Adrenal gland (tissue), 19 donors: ENCODE measurements around the gene ZNF248. TPM values are rescaled to one million over a fixed set of nuclear protein-coding genes. Genes with fewer than 3 reads are reported as not detected.
A peak's percentile ranks its signal among the peaks of the same experiment; 100 is the strongest.

Source experiments
- DNase-seq, 7 donors: peaks; one replicate each; pipeline ENCODE4 v3.0.0-alpha.2; 2019 to 2020
- H3K27ac ChIP-seq, 5 donors: fragments of 200-600 bp; sonication (generic) in 4 of 5; 1 replicate in 3 of 5; 2 replicates in 2 of 5; pipeline versions ENCODE4 v1.5.1 to v1.8.0; 2016 to 2020; ENCODE audit warnings: mild to moderate bottlenecking in 1 of 5
- H3K27me3 ChIP-seq: fragments of 200-600 bp; 2 replicates; pipeline ENCODE4 v1.8.0; 2021
- H3K36me3 ChIP-seq, 2 donors: fragments of 200-600 bp; replicated peaks in 1 of 2; 1 replicate in 1 of 2; 2 replicates in 1 of 2; pipeline versions ENCODE4 v1.5.1 to v1.8.0; 2018 to 2022
- H3K4me1 ChIP-seq, 2 donors: fragments of 200-600 bp; replicated peaks in 1 of 2; 1 replicate in 1 of 2; 2 replicates in 1 of 2; pipeline versions ENCODE4 v1.5.1 to v1.8.0; 2018 to 2021
- H3K4me3 ChIP-seq, 4 donors: fragments of 200-600 bp; sonication (generic) in 3 of 4; one replicate each; pipeline ENCODE4 v1.5.1; 2016 to 2018
- H3K9me3 ChIP-seq, 3 donors: fragments of 200-600 bp; sonication (generic) in 1 of 3; replicated peaks in 1 of 3; 1 replicate in 2 of 3; 2 replicates in 1 of 3; pipeline versions ENCODE4 v1.5.1 to v1.8.0; 2016 to 2021
- POLR2A ChIP-seq, 2 donors: fragments of 450-650 bp; IDR thresholded peaks; one replicate each; pipeline ENCODE4 v1.6.1; 2017; ENCODE audit warnings: antibody characterized with exemption in 2 of 2, mild to moderate bottlenecking in 2 of 2, moderate library complexity in 1 of 2
- WGBS, 4 donors: extraction: QIAGEN DNeasy Blood & Tissue Kit in 2 of 4; methylation state at CpG; one replicate each; pipeline versions ENCODE4 v1.1.5 to v1.1.7; 2013 to 2017; 5-methylcytosine and 5-hydroxymethylcytosine counted together
- intact Hi-C, 2 donors: fragments of 100-400 bp; cut with DNase I; formaldehyde crosslinking; loops; one replicate each; pipeline versions ENCODE4 v1.14.1 to v1.15.0; 2022 to 2023
- long read RNA-seq, 10 donors: library from polyadenylated mRNA in 3 of 10; unstranded in 2 of 10; stranded (forward) in 1 of 10; transcript quantifications; one replicate each; pipeline ENCODE4 v2.0.0 and lab custom pipeline, GENCODE V29; 2021 to 2026
- polyA plus RNA-seq, 3 donors: library from polyadenylated mRNA; stranded (reverse); fragments of 200-250 nt in 2 of 3; fragments of 350-450 nt in 1 of 3; fragmentation: Illumina TruSeq in 1 of 3; extraction: RNeasy Lipid Tissue Mini Kit (QIAGEN cat#74804) in 1 of 3; gene quantifications; one replicate each; pipeline ENCODE4 v1.2.3, GENCODE V29; 2013 to 2014
- total RNA-seq, 9 donors: library from RNA; depleted of rRNA in 4 of 9; stranded (reverse); fragments of >200 nt in 4 of 9; fragments of 120-200 nt in 1 of 9; fragmentation: NEBNext Ultra II Directional in 1 of 9; extraction: Animal tissue kit (Norgen Biotek cat#: 25700) in 1 of 9; gene quantifications; one replicate each; pipeline versions ENCODE4 v1.1.0 to v1.2.4, GENCODE V29; 2013 to 2023
- TF ChIP-seq, protein P1 (sequence below), 6 experiments: fragments of 450-650 bp in 4 of 6; fragments of 200-600 bp in 2 of 6; sonication (generic) in 1 of 6; IDR thresholded peaks; 1 replicate in 5 of 6; 2 replicates in 1 of 6; pipeline versions ENCODE4 v1.5.1 to v1.8.0; 2016 to 2021; ENCODE audit warnings: antibody characterized with exemption in 6 of 6, mild to moderate bottlenecking in 2 of 6, moderate library complexity in 1 of 6
- donor health status: healthy with polysubstance abuse.
- donor health status: Bipolar disorder and iron deficiency.
- donor health status: DM: yes; HTN: yes; CAD: no.
- donor health status: DM: no; HTN: no; CAD: no.
- donor health status: DM: no; HTN: no; CAD: no.
- donor health status: DM: yes; HTN: yes; CAD: no.

ZNF248 gene
- 10 to 100 TPM in 5 of 9 donors, 1 to 10 TPM in 4; 5.6 to 21.6 (median 10.9) TPM for total RNA-seq
- 10 to 100 TPM in 2 of 3 donors, 1 to 10 TPM in 1; 8.2 to 13.1 (median 11.9) TPM for polyA plus RNA-seq
- long read RNA-seq, donor 1, full-length matches to known transcripts = 4 of 4 reads
- long read RNA-seq, donor 1, partial matches to known transcripts = 0 of 4 reads
- long read RNA-seq, donor 1, other reads (novel, unspliced or antisense) = 0 of 4 reads
- long read RNA-seq, donor 2, full-length matches to known transcripts = 3 of 3 reads
- long read RNA-seq, donor 2, partial matches to known transcripts = 0 of 3 reads
- long read RNA-seq, donor 2, other reads (novel, unspliced or antisense) = 0 of 3 reads
- long read RNA-seq, donor 3, full-length matches to known transcripts = 1 of 1 reads
- long read RNA-seq, donor 3, partial matches to known transcripts = 0 of 1 reads
- long read RNA-seq, donor 3, other reads (novel, unspliced or antisense) = 0 of 1 reads
- long read RNA-seq, donor 4, partial matches to known transcripts = 0 of 5 reads
- long read RNA-seq, donor 4, other reads (novel, unspliced or antisense) = 4 of 5 reads
- long read RNA-seq, donor 5, full-length matches to known transcripts = 5 of 14 reads
- long read RNA-seq, donor 5, partial matches to known transcripts = 3 of 14 reads
- long read RNA-seq, donor 5, other reads (novel, unspliced or antisense) = 6 of 14 reads
- long read RNA-seq, donor 6, full-length matches to known transcripts = 2 of 7 reads
- long read RNA-seq, donor 6, partial matches to known transcripts = 2 of 7 reads
- long read RNA-seq, donor 6, other reads (novel, unspliced or antisense) = 3 of 7 reads
- long read RNA-seq, donor 7, full-length matches to known transcripts = 1 of 1 reads
- long read RNA-seq, donor 7, partial matches to known transcripts = 0 of 1 reads
- long read RNA-seq, donor 7, other reads (novel, unspliced or antisense) = 0 of 1 reads
- long read RNA-seq, donor 8, full-length matches to known transcripts = 4 of 4 reads
- long read RNA-seq, donor 8, partial matches to known transcripts = 0 of 4 reads
- long read RNA-seq, donor 8, other reads (novel, unspliced or antisense) = 0 of 4 reads
- long read RNA-seq, donor 9, full-length matches to known transcripts = 2 of 2 reads
- long read RNA-seq, donor 9, partial matches to known transcripts = 0 of 2 reads
- long read RNA-seq, donor 9, other reads (novel, unspliced or antisense) = 0 of 2 reads
- long read RNA-seq, donor 10, partial matches to known transcripts = 0 of 2 reads
- long read RNA-seq, donor 10, other reads (novel, unspliced or antisense) = 0 of 2 reads

DNA sequence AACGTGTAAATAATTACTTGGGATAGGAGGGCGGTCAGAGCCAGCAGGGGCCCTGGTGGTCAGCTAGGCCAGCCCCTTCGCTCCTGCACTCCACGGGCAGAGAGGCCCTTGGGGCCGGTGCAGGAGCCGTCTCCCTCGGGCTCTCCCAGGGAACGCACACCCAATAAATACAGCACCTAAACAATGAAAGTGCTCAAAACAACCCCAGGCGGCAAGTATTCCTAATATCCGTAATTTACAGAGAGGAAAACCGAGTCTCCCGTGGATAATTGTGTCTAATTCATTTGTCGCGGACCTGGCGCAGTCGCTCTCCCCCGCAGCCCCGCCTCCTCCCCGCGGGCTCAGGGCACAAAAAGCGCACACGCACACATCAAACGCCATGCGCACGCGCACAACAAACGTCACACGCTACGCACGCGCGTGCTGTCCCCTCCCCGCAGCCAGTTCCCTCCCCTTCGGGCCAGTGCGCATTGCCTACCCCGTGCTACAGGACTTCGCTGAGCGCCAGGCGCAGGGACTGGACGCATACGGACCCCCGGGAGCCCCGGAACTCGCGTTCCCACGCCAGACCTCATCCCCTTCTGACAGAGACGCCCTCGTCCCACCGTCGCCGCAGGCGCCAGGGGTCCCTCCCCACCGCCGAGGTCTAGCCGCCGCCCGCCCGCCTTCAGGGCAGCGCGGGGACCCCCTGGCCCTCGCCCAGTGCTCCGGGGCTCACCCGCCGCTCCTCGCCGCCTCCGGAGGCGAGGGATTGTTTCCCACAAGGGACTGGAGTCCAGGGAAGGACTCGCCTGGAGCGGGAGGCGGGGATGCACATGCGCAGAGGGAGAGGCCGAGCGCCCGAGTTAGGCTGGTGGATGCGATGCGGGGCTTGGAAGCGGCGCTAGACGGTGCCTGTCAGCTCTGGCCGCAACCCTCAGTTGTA lies at the start of gene ZNF248:
Gene ZNF248 (minus strand): TSS at position 324 of the 925 bp plus-strand sequence. CDS start 1,300 bp downstream, outside the sequence.
- intact Hi-C loops = loop anchor here in 1 of 2 donors (10.0 kb wide), 1 partner anchor 237 kb away; the partner anchor contains the start of gene ZNF37A

DNA sequence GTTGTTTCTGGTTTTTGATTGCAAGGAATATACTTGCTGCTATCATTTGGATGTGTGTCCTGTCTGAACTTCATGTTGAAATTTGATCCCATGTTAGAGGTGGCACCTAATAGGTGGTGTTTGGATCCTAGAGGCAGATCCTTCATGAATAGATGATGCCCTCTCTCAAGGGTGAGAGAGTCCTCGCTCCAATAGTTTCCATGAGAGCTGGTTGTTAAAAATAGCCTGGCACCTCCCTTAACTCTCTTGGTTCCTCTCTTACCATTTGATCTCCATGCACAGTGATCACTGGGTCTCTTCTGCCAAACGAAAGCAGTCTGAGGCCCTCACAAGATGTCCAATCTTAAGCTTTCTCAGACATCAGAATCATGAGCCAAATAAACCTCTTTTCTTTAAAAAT lies 49.0 kb upstream of the ZNF248 start:
- Histone ChIP-seq H3K27ac (no peak overlapping the region), H3K4me3 (no peak overlapping the region), H3K9me3 (no peaks in the 10 kb centered on the region), H3K4me1 (no peaks in the 10 kb centered on the region), H3K36me3 (no peaks in the 10 kb centered on the region), H3K27me3 (no peaks in the 10 kb centered on the region)
- no peak for TF ChIP-seq POLR2A (IDR thresholded peaks at IDR 0.05)
- TF ChIP-seq, protein P1, sequence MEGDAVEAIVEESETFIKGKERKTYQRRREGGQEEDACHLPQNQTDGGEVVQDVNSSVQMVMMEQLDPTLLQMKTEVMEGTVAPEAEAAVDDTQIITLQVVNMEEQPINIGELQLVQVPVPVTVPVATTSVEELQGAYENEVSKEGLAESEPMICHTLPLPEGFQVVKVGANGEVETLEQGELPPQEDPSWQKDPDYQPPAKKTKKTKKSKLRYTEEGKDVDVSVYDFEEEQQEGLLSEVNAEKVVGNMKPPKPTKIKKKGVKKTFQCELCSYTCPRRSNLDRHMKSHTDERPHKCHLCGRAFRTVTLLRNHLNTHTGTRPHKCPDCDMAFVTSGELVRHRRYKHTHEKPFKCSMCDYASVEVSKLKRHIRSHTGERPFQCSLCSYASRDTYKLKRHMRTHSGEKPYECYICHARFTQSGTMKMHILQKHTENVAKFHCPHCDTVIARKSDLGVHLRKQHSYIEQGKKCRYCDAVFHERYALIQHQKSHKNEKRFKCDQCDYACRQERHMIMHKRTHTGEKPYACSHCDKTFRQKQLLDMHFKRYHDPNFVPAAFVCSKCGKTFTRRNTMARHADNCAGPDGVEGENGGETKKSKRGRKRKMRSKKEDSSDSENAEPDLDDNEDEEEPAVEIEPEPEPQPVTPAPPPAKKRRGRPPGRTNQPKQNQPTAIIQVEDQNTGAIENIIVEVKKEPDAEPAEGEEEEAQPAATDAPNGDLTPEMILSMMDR (IDR thresholded peaks at IDR 0.05) = no peak
- DNase-seq = no peak
- WGBS, 4 donors = 32 to 51% (median 47%) methylated on average over 2 of the region's 2 CpGs
- intact Hi-C loops = no loop called here

More for the DNA sequence above, at the start of gene ZNF248:
- Histone ChIP-seq H3K27me3 (no peaks in the 10 kb centered on the region), H3K4me3 (peak within 1 kb of the TSS; percentile 61 to 93 (median 72)), H3K27ac (peak within 1 kb of the TSS; percentile 98 to 100 (median 100)), H3K9me3 (no peaks in the 10 kb centered on the region), H3K36me3 (no peaks in the 10 kb centered on the region), H3K4me1 (peaks cover 7 to 32% of the 10 kb centered on the region in 2 donors)
- TF ChIP-seq, protein P1 (IDR thresholded peaks at IDR 0.05) = peak in 1 of 6 experiments; percentile 16
- TF ChIP-seq POLR2A (IDR thresholded peaks at IDR 0.05) = peak; percentile 97 to 98
- 1% methylated on average over 10 to 81 of the region's 81 CpGs for WGBS, 4 donors
- DNase-seq = peak; percentile 97 to 99 (median 98)

DNA sequence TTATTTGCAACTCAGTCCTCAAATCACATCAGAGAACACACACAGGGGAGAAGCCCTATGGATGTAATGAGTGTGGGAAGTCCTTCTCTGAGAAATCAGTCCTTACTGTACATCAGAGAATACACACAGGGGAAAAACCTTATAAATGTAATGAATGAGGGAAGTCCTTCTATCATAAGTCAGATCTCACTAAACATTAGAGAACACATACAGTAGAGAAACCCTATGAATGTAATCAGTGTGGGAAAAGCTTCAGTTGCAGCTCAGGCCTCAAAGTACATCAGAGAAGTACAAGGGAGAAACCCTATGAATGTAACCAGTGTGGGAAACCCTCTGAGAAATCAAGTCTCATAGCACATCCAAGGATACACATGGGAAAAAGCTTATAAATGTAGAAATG lies 39.0 kb upstream of the ZNF248 start:
- no peaks in the 10 kb centered on the region for H3K36me3 ChIP-seq
- intact Hi-C loops = no loop called here
- no peak overlapping the region for H3K27ac ChIP-seq
- H3K4me1 ChIP-seq = no peaks in the 10 kb centered on the region
- TF ChIP-seq POLR2A (IDR thresholded peaks at IDR 0.05) = no peak
- TF ChIP-seq, protein P1 (IDR thresholded peaks at IDR 0.05) = no peak
- no peak overlapping the region for H3K4me3 ChIP-seq
- DNase-seq = no peak
- peaks cover 0 to 16% (median 8%) of the 10 kb centered on the region in 3 donors for H3K9me3 ChIP-seq
- H3K27me3 ChIP-seq = no peaks in the 10 kb centered on the region
